Keratinocyte (primary cell): ENCODE data around the gene ECHS1. TPM values are rescaled to one million over a fixed set of nuclear protein-coding genes. Genes with fewer than 3 reads are reported as not detected.

Experiments
- DNase-seq: peaks from one replicate; pipeline ENCODE4 v3.0.0-alpha.2; 2011; ENCODE audit warnings: low read depth, missing footprints, low spot score
- FAIRE-seq: peaks from 2 replicates; lab custom pipeline; 2011; peaks lifted over from hg19 to GRCh38; lab: Jason Lieb, UNC
- H2AFZ ChIP-seq: 2 replicates; pipeline ENCODE4 v1.6.0; 2012; ENCODE audit warnings: low read length, control low read depth, inconsistent platforms; ENCODE audit not compliant: control insufficient read depth
- H3K27ac ChIP-seq: 2 replicates; pipeline ENCODE4 v1.5.1; 2011; ENCODE audit warnings: low read length; ENCODE audit not compliant: control insufficient read depth, insufficient read depth
- H3K27me3 ChIP-seq: 3 replicates; pipeline ENCODE4 v1.6.0; 2011; ENCODE audit warnings: low read length; ENCODE audit not compliant: control insufficient read depth, insufficient read depth; ENCODE audit errors: extremely low read depth
- H3K36me3 ChIP-seq, 2 experiments: 2 replicates in 1 of 2; 3 replicates in 1 of 2; pipeline ENCODE4 v1.5.1; 2011; ENCODE audit warnings: low read length in 2 of 2, mild to moderate bottlenecking in 1 of 2; ENCODE audit not compliant: control insufficient read depth in 2 of 2, insufficient read depth in 2 of 2; ENCODE audit errors: extremely low read depth in 1 of 2
- H3K4me1 ChIP-seq: 3 replicates; pipeline ENCODE4 v1.5.1; 2011; ENCODE audit warnings: low read length; ENCODE audit not compliant: control insufficient read depth, insufficient read depth; ENCODE audit errors: extremely low read depth
- H3K4me2 ChIP-seq: 3 replicates; pipeline ENCODE4 v1.6.0; 2011; ENCODE audit warnings: low read depth, low read length; ENCODE audit not compliant: control insufficient read depth, insufficient read depth; ENCODE audit errors: extremely low read depth
- H3K4me3 ChIP-seq, 3 experiments: fragments of 200-600 bp in 1 of 3; sonication (generic) in 1 of 3; 2 replicates in 2 of 3; 3 replicates in 1 of 3; pipeline ENCODE4 v1.5.1; 2011 to 2016; ENCODE audit warnings: low read length in 3 of 3, mild to moderate bottlenecking in 3 of 3, control low read depth in 2 of 3, inconsistent platforms in 1 of 3, low read depth in 1 of 3, mixed read lengths in 1 of 3, mixed run types in 1 of 3, moderate library complexity in 1 of 3; ENCODE audit not compliant: control insufficient read depth in 2 of 3, insufficient read depth in 2 of 3; ENCODE audit errors: extremely low read depth in 1 of 3
- H3K79me2 ChIP-seq: 2 replicates; pipeline ENCODE4 v1.6.0; 2012; ENCODE audit warnings: low read length; ENCODE audit not compliant: control insufficient read depth, insufficient read depth
- H3K9ac ChIP-seq: 3 replicates; pipeline ENCODE4 v1.6.0; 2011; ENCODE audit warnings: low read length; ENCODE audit not compliant: control insufficient read depth, insufficient read depth; ENCODE audit errors: extremely low read depth
- H3K9me1 ChIP-seq: 3 replicates; pipeline ENCODE4 v1.6.0; 2011; ENCODE audit warnings: low read length; ENCODE audit not compliant: control insufficient read depth, insufficient read depth; ENCODE audit errors: extremely low read depth
- H3K9me3 ChIP-seq: 2 replicates; pipeline ENCODE4 v1.5.1; 2012; ENCODE audit warnings: low read depth, low read length; ENCODE audit not compliant: control insufficient read depth
- H4K20me1 ChIP-seq: 3 replicates; pipeline ENCODE4 v1.6.0; 2011; ENCODE audit warnings: low read length; ENCODE audit not compliant: control insufficient read depth, insufficient read depth; ENCODE audit errors: extremely low read depth
- CTCF ChIP-seq, 3 experiments: IDR thresholded peaks in 1 of 3; conservative IDR thresholded peaks in 1 of 3; optimal IDR thresholded peaks in 1 of 3; 2 replicates in 2 of 3; 3 replicates in 1 of 3; pipeline versions ENCODE3 to v1.5.1; 2011; ENCODE audit warnings: low read length in 3 of 3, mild to moderate bottlenecking in 3 of 3, moderate library complexity in 2 of 3, control low read depth in 1 of 3, inconsistent platforms in 1 of 3; ENCODE audit not compliant: insufficient read depth in 2 of 3; ENCODE audit errors: extremely low read depth in 1 of 3
- EZH2 ChIP-seq: IDR thresholded peaks from one replicate; pipeline ENCODE4 v1.6.1; 2012; ENCODE audit warnings: inconsistent platforms, mild to moderate bottlenecking, low read length, moderate library complexity
- dilution Hi-C: fragments of 300-500 bp; cut with MboI; formaldehyde crosslinking; loops from one replicate; pipeline ENCODE4 v1.7.0; 2020; ENCODE audit warnings: low sequenced_read_pairs; ENCODE audit not compliant: extremely low pct_ligation_motif_present
- polyA plus RNA-seq, 5 experiments: library from polyadenylated mRNA; depleted of rRNA in 3 of 5; stranded (reverse) in 3 of 5; stranded (forward) in 1 of 5; unstranded in 1 of 5; fragments of >200 nt; gene quantifications; 1 replicate in 1 of 5; 2 replicates in 3 of 5; 3 replicates in 1 of 5; pipeline versions ENCODE4 v1.2.1 to v1.2.3, GENCODE V29; 2011 to 2012; ENCODE audit warnings: missing spikeins in 2 of 5, low read depth in 1 of 5, low replicate concordance in 1 of 5

Gene ECHS1
- polyA plus RNA-seq, 1 donor (not counting 4 experiments of a cell fraction or from before 2014, with no cell fraction given), result 27.1 TPM

- no peak overlapping the region for H2AFZ ChIP-seq
- no peak for FAIRE-seq
- H3K27me3 ChIP-seq, result peaks cover 11% of the 10 kb centered on the region
- DNase-seq, result no peak
- H3K79me2 ChIP-seq, result no peaks in the 10 kb centered on the region
- H3K4me1 ChIP-seq, result no peaks in the 10 kb centered on the region
- H3K27ac ChIP-seq, result no peak overlapping the region
- H3K36me3 ChIP-seq, result no peaks in the 10 kb centered on the region
- no peak overlapping the region for H3K4me2 ChIP-seq
- dilution Hi-C loops, result no loop called here
- no peaks in the 10 kb centered on the region for H3K9me3 ChIP-seq
- no peak overlapping the region for H3K4me3 ChIP-seq
- H3K9me1 ChIP-seq, result no peaks in the 10 kb centered on the region
- TF ChIP-seq EZH2 (no peak), CTCF (optimal IDR thresholded peaks at IDR 0.05 in 1 of 3, IDR thresholded peaks at IDR 0.05 in 1 of 3, conservative IDR thresholded peaks at IDR 0.05 in 1 of 3; ENCODE audit: extremely low read depth in 1 of 3, insufficient read depth in 2 of 3, low read length in 3 of 3) (no peak)
- H3K9ac ChIP-seq, result no peak overlapping the region
- H4K20me1 ChIP-seq, result no peaks in the 10 kb centered on the region
These were observed 18.4 kb downstream of the ECHS1 start for GRCh38 chr10:133354672-133355240.

- DNase-seq (no peak), FAIRE-seq (no peak)
- Histone ChIP-seq H3K27ac (no peak overlapping the region), H3K9ac (no peak overlapping the region), H4K20me1 (no peaks in the 10 kb centered on the region), H3K9me3 (no peaks in the 10 kb centered on the region), H3K27me3 (peaks cover 11% of the 10 kb centered on the region), H2AFZ (no peak overlapping the region), H3K79me2 (no peaks in the 10 kb centered on the region), H3K4me1 (no peaks in the 10 kb centered on the region), H3K36me3 (no peaks in the 10 kb centered on the region), H3K9me1 (no peaks in the 10 kb centered on the region), H3K4me3 (no peak overlapping the region), H3K4me2 (no peak overlapping the region)
- dilution Hi-C loops, result no loop called here
- TF ChIP-seq EZH2 (no peak), CTCF (optimal IDR thresholded peaks at IDR 0.05 in 1 of 3, IDR thresholded peaks at IDR 0.05 in 1 of 3, conservative IDR thresholded peaks at IDR 0.05 in 1 of 3; ENCODE audit: extremely low read depth in 1 of 3, insufficient read depth in 2 of 3, low read length in 3 of 3) (no peak)
These were observed 19.1 kb downstream of the ECHS1 start for GRCh38 chr10:133353988-133354605.
